ENCODE measurements around the gene ANKRD6.

ANKRD6 gene

GRCh38 chr6:89518352-89519055 is 85.6 kb downstream of the ANKRD6 start:
- DNase-seq, result no peak

GRCh38 chr6:89520736-89521135 is 87.8 kb downstream of the ANKRD6 start:
- DNase-seq, result no peak

- DNase-seq, result no peak
Measured at GRCh38 chr6:89522778-89523177, 89.8 kb downstream of the ANKRD6 start.

GRCh38 chr6:89525786-89526562 is 93.0 kb downstream of the ANKRD6 start:
- DNase-seq, result no peak

- no peak for DNase-seq
Measured at GRCh38 chr6:89526563-89526869, 93.6 kb downstream of the ANKRD6 start.

- no peak for DNase-seq
Measured at GRCh38 chr6:89527634-89528033, 94.7 kb downstream of the ANKRD6 start.

- no peak for DNase-seq
Measured at GRCh38 chr6:89528866-89529265, 95.9 kb downstream of the ANKRD6 start.

GRCh38 chr6:89530982-89531381 is 98.0 kb downstream of the ANKRD6 start:
- peak; percentile 83 for DNase-seq

- no peak for DNase-seq
Measured at GRCh38 chr6:89536231-89536630, 103.3 kb downstream of the ANKRD6 start.

- DNase-seq, result no peak
Measured at GRCh38 chr6:89539779-89540178, 106.8 kb downstream of the ANKRD6 start.

GRCh38 chr6:89542081-89542857 is 109.3 kb downstream of the ANKRD6 start:
- no peak for DNase-seq

- no peak for DNase-seq
Measured at GRCh38 chr6:89542866-89543265, 109.9 kb downstream of the ANKRD6 start.

- DNase-seq, result no peak
Measured at GRCh38 chr6:89547281-89547680, 114.3 kb downstream of the ANKRD6 start.

- DNase-seq, result no peak
Measured at GRCh38 chr6:89553431-89553830, 120.5 kb downstream of the ANKRD6 start.

GRCh38 chr6:89554106-89554505 is 121.2 kb downstream of the ANKRD6 start:
- no peak for DNase-seq

- DNase-seq, result no peak
Measured at GRCh38 chr6:89555031-89555430, 122.1 kb downstream of the ANKRD6 start.

- no peak for DNase-seq
Measured at GRCh38 chr6:89555806-89556205, 122.9 kb downstream of the ANKRD6 start.

- no peak for DNase-seq
Measured at GRCh38 chr6:89559487-89559886, 126.5 kb downstream of the ANKRD6 start.

- DNase-seq, result no peak
Measured at GRCh38 chr6:89562093-89562973, 129.4 kb downstream of the ANKRD6 start.

GRCh38 chr6:89563866-89564265 is 130.9 kb downstream of the ANKRD6 start:
- DNase-seq, result no peak

- DNase-seq, result peak; percentile 53
Measured at GRCh38 chr6:89564752-89565427, 131.9 kb downstream of the ANKRD6 start.
